Stimulated activated CD4-positive, alpha-beta T cell treated with anti-CD3 and anti-CD28 coated beads, TNF-alpha, amount 100 ng/mL, for 4 hours (primary cell): ENCODE results near the gene C1orf74.

Experiments used
- DNase-seq, 3 experiments: peaks; one replicate each; pipeline ENCODE4 v3.0.0-alpha.2; 2020; ENCODE audit warnings: low read depth in 3 of 3

Gene C1orf74

DNA sequence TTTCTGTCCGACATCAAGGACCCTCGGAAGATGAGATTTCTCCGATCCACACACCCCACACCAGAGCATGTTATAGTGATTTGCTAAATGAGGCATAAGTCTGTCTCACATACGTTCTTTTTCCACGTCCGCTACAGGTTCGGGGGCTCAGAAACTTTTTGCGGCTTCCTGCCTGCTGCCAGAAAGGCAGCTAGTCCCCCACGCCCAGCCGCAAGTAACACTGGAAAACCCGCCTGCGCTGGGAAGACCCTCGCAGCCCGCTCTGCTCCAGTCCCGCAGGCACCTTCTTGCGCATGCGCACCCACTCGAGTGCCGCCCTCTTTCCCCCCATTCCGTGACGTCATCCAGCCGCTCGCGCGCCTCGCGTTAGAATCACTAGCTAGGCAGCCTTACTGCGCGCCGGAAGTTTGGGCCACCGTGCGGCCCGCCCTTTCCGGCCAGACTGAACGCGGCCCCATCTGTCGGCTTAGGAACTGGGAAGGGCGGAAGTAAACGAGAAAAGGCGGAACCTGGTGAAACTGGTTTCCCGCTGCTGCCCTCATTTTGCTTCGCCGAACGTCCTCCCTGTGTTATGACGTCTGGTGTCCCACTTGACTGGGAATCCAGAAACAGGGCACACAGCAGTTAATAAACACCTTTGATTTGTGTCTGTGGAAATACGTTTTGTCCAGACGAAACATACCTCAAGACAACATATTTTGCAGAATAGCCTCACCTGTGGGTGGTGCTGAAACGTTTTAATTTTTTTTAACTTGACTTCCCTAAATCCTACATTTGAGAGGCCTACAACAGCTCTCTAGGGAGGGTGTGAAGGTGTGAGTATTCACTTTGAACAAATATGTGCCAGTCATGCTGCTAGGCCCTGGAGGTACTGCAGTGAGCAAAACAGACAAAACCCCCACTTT is at the start of gene C1orf74:
C1orf74 (minus strand) TSS at position 295 of the 905 bp plus-strand sequence. CDS start 925 bp downstream, outside the sequence.
- peak; percentile 99 to 100 (median 99) for DNase-seq

DNA sequence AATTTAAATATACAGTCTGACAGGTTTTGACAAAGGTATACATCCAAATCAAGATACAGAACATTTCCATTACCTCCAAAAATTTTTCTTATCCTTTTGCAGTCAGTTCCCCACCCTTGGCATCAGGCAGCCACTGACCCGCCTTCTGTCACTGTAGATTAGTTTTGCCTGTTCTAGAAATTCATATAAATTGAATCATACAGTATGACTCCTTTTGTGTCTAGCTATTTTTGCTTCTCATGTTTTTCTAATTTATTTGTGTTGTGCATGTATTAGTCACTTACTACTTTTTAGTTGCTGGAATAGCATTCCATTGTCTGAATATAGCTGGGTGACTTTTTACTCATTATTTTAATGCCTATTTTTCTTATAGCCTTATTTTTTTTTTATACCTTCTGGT is 47.3 kb upstream of the C1orf74 start:
- DNase-seq, result no peak

DNA sequence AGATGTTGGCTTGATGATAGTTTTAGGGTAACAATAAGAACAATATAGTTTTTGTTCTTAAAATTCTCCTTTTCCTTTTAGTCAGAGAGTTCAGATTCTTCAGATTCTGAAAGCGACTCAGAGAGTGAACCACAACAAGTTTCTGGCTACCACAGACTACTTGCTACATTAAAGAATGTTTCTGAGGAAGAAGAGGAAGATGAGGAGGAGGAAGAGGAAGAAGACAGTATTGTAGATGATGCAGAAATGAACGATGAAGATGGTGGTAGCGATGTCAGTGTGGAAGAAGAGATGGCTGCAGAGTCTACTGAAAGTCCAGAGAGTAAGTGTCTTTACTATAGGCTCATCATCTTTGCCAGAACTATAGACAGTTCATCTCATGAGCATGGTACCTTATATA is 46.4 kb upstream of the C1orf74 start:
- DNase-seq, result no peak

DNA sequence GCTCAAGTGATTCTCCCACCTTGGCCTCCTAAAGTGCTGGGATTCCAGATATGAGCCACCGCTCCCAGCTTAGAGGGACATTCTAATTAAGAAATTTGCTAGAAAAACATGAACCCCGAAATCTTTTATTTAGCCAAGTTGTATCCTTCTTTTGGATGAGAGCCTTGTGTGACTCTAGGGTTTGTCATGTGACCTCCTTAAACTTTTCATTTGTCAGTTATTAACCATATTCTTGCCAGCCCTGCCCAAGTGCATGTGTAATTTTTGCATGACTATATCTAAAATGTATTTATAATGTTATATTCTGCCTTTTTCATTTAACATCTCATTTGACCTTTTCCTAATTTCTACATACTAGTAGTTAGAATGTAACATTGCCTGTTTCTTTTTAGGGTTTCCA is 45.4 kb upstream of the C1orf74 start:
- no peak for DNase-seq

DNA sequence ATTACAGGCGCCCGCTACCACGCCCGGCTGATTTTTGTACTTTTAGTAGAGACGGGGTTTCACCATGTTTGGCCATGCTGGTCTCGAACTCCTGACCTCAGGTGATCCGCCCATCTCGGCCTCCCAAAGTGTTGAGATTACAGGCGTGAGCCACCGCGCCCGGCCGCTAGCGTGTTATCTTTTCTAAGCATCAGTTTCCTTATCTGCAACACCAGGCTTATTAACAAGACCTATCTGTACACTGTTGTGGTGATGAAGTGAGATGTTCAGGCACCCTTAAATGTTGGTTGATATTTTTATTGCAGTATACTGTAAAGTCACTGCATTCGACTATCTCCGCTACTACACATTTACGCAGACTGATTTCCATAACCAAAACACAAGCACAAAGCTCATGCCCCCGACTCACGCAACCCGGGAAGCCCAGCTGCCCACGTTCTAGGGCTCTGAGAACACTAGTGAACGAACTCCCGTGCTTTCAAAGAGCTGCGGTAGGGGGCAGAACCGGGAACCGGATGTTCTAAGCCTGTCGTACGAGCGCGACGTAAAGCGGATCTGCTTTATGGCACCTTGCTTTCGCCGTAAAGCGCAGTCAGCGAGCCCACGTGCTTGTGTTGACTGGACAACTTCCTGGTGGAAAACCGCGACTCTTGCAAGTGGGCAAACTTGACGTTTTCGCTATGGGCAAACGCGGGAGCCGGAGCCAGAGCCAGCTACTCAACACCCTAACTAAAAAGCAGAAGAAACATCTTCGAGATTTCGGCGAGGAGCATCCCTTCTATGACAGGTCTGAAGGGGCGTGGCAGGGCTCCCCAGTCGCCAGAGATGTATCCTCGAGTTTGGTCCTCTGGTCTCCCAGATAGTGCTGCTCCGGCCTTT is 43.3 kb upstream of the C1orf74 start, which contains the start of gene UTP25:
UTP25 (plus strand) TSS at position 589 of the 879 bp plus-strand sequence; CDS start at position 681, 92 bp downstream.
- peak; percentile 78 to 92 (median 88) for DNase-seq

DNA sequence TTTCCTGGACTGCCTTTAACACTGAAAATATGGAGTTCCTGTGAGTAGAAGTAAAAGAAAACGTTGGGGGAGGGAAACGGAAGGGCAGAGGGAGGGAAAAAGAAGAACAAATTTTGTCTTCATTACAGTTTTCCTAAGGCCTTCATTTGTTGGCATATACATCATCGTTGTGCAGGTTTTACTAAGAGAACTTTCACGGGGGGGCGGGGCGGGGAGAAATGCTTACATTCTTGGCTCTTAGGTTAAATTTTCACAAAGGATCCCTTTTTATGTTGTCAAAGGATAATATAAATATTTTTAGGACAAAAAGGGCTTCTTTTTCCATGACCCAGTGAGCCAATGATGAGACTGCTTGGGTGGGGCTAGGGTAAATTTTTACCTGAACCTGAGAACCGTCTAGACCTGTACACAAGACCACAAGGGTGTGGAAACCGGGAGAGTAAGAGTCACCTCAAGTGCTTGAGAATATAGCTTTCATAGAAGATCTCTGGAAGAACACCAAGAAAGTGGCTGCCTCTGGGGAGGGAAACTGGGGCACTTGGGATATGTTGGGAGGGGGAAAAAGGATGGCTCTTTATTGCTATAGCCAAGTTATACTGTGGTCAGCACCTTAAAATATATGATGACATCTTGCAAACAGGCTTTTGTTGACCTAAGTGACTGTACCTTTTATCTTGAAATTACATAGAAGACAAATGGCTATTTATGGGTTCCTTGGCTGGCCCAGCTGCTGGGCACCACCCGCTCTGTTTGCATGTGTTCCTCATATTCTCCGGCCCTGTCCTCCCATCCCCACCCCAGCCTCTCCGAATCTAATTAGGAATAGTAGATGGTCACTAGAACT is 41.5 kb upstream of the C1orf74 start:
- no peak for DNase-seq

DNA sequence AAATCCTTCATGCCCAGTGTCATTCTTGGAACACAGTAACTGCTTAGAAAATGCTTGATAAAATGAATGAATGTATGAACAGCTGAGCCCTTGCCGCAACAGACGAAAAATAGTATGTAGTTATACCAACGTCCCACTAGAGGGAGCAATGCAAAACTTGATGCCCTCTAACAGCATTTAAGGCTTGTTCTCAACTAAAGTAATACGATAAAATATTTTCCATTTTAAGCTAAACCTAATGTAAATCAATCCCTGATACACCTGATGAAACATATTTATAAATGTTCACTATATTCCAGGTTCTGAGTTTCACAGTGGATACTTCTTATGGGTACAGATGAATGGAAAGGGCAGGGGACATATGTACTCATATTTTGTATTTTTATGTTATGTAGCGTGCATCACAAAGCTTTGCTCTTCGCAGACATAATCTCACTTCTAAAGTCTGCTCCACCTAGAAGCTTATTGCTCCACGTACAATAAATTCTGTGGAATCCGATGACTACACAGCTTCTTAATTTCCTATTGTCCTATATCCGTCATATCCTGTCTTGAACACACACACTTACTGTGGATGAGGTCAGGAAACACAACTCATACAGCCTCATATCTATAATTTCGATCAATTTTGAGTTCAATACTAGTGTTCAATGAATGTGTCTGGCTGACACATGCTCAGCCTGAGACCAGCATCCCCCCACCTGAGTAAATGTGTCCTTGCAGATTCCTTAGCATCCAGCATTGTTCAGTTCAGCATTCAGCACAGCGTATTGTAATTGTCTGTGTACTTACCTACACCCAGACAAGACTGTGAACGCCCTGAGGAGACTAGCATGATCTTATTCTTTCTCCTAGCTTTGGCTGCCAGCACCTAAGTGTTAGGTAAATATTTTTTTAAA is 39.0 kb upstream of the C1orf74 start:
- DNase-seq, result no peak

DNA sequence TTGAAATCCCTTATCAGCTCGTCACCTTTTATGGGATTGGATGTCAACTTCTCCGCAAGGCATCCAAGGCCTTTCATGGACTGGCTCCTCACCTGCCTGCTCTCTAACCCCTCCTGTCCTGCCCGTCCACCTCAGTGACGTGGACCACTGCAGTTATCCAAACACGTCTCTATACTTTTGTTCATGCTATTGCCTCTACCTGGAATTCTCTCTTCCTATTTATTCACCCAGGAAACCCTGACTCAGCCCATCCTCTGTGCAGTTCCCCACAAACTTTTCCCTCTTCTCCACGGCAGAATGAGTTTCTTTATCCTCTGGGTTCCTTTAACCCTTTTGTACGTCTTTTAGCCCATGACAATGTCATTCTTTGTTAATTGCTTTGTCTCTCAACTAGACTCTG is 38.3 kb upstream of the C1orf74 start:
- no peak for DNase-seq

DNA sequence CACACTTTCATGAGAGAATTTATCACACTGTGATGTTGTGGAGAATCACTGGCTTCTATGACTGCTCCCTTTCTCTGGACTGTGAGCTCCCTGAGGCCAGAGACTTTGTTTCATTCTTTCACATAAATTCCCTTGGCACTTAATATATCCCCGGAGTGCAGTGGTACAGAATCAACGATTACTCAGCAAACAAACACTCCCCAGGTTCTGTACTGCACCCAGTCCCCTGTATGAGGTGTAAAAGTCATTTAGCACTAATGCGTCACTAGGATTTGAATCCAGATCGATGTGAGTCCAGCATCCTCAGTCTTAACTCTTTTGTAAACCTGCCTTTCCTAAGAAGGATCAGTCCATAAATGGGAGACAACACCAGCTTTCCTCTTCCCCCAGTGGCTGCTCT is 36.6 kb upstream of the C1orf74 start:
- DNase-seq, result no peak

DNA sequence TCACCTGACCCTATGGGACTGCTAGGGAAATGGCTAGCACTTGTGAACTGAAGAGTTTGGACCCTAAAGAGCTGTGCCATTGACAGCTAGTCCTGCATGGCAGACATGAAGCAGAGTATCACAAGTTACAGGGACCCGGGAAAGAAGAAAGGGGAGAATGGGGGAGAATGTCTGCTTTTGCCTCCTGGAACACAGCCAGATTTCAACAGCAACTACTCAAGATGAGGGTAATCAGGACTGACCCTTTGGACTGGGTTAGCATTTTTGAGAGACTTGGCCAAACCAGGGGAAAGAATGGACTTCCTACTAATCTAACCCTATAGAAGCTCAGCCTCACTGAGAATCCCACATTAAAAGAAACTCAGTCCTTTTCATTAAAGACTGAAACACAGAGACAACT is 34.7 kb upstream of the C1orf74 start:
- no peak for DNase-seq

DNA sequence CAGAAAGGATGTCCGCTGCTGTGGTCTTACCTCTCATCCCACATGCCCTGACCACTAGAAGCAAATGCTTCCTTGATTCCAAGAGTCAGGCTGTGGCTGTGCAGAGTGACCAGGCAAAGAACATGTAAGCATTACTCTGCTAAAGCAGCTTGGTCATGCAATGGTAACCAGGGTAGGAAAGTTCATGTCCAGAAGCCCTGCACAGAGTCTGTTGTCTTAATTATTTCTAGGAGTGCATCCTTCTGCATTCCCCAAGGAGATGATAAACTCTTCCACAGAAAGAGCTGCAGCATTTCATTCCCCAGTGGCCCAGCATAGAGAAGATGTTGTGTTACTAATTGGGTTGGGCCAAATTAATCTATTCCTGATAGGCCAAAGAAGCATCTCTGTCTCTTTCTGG is 33.3 kb upstream of the C1orf74 start:
- no peak for DNase-seq

DNA sequence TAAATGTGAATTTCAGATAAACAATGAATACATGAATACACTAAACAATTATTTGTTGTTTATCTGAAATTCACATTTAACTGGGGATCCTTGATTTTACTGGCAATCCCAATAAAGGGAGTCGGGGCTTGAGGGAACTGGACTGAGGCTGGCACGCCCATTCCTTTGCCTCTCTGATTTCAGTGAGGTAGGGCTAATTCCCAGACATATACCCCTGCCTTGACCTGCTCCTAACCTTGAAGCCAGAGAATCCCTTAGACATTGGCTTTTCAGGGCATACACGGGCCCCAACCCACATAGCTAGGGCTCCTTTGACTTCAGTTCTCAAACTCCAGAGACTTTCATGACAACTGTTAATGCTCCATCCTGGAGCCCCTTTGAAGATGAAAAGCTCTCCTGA is 32.6 kb upstream of the C1orf74 start:
- no peak for DNase-seq

DNA sequence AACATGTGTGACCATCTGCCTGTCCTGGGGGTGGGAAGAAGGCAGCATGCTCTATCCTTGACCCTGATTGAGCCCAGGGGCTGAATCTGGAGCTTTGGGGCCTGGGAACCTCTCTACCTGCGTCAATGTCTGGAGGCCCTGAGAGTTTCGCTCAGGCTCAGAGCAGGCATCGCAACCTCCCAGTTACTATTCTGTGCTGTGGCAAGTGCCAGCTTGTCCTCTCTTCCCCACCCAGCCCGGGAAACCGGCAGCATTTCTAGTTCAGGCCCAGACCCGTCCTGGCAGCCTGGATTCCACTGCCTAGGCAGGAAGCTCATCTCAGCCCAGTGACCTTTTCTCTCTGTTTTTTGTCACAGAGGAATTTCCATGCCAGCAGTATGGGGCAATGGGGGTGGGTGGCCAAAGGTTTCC is 31.6 kb upstream of the C1orf74 start:
- DNase-seq, result no peak

DNA sequence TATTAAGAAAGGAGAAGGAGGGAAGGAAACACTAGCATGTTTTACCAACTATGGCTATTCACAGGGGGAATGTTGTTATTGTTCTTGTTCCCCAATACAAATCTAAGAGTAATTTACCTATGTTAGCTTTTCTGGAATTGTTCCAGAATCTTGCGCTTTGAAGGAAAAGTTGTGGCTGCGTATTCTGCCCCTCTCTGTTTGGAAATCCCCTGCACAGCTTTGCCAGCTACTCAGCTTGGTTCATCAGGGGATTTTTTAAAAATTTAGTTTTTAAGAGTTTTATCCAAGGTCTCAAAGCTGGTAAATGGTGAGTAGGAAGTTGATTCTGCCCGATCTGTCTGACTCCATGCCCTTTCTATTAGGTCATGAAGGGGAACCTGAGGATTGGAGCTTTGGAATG is 31.1 kb upstream of the C1orf74 start:
- no peak for DNase-seq

DNA sequence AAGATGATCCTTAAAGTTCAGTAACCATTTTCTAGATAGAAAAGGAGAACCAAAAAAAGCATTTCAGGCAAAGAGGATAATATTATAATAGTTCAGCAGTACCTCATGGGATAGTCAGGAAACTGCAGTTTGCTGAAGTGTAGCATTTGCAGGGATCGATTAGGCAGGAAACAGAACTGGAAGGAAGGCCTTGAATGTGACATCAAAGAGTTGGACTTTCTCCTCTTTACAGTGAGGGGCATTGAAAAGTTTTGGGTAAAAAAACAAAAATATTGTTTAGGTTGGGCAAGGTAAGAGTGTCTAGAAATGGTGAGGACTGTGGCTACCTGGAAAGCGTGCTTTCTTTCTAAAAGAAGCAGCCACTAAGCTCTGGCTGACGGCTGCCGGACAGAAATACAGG is 29.5 kb upstream of the C1orf74 start:
- DNase-seq, result no peak

DNA sequence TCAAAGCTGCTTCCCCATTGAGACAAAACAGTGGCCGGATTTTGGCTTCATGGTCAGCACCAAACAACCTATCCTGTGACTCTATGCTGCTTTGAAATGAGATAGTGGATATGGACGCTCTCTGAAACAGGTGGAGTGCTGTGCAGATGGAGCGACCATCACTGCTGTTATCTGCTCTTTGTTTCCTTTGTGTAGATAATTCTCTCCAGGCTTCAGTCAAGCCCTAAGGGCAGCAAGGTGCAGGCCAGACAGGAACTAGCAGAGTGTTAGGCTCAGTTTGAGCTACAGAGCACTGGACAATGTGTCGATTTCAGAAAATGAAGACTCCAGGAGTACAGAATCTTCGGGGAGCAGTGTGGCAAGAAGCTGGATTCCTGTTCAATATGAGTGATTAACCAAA is 26.4 kb upstream of the C1orf74 start:
- DNase-seq, result no peak

DNA sequence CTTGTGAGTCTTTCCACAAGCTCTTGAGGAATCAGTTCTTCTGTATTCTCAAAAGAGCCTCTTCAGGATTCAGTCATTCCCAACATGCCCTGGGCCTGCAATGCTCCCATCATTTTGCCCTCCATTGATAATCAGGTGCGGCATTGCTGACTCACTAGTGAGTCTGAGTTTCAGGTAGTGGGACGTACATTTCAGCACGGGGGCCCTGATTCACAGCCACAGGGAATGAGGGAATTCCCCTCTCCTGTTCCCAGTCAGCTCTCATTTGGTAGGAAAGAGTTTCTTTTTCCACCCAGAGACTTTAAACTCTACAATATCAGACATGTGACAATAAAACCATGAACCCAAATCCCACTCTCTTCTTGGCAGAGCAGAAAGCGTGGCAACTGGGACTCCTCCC is 25.3 kb upstream of the C1orf74 start:
- no peak for DNase-seq

DNA sequence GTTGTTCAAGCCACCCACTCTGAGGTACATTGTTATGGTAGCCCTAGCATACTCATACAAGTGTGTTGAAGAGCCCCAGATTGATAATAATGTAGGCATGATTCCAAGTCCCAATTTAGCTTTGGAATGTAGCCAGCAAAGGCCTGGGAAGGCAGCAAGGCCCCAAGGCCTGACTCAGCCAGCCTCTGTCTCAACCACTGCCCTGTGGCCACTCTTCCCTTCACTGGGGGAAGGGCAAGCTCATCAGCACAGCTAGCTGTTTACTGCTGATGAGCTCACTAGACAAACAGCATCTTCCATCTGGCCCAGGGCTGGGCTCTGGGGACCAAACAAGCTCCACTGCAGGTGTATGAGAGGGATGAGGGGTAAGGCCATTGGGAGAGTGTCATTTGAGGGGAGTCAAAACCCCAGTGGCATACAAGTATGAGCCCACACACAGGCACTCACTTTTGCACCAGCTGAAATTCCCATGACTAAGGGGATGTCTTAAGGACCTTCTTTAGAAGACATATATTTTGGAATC is 23.8 kb upstream of the C1orf74 start:
- DNase-seq, result no peak

DNA sequence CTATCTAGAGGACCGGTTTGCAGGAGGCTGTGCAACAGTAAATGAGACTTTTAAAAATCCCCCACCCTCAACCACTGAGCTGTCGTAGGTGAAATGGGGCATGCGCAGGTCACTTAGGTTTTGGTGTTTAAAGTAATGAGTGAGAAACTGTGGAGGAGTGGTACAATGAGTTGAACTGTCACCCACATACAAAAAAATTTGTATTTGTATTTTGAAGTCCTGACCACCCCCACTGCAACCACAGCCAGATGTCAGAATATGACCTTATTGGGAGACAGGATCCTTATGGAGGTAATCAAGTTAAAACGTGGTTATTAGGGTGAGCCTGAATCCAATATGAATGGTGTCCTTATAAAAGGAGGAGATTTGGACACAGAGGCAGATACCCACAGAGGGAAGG is 23.1 kb upstream of the C1orf74 start:
- no peak for DNase-seq
